ENCODE results near the gene KDM4C. TPM values are rescaled to one million over a fixed set of nuclear protein-coding genes. Genes with fewer than 3 reads are reported as not detected.

Gene KDM4C
- total RNA-seq, 1 experiment from 2014 or later, result 16.8 TPM

GRCh38 chr9:7081065-7081600 lies 323.4 kb downstream of the KDM4C start:
- ATAC-seq (no peak), DNase-seq (ENCODE audit: low read depth, low spot score) (no peak)
- no TSS peak for BruUV-seq (replicated peaks)
- no peak overlapping the region for H2AFZ ChIP-seq (ENCODE audit: low read depth, low read length, poor library complexity, severe bottlenecking)
- no peaks in the 10 kb centered on the region for H3K9me3 ChIP-seq (ENCODE audit: control insufficient read depth in 1 of 2, insufficient read depth in 1 of 2, low read depth in 1 of 2, low read length in 2 of 2)
- TF ChIP-seq POLR2AphosphoS5 (IDR thresholded peaks at IDR 0.05; ENCODE audit: low read depth, low read length), result no peak
- no peak for TF ChIP-seq JUND (IDR thresholded peaks at IDR 0.05)
- no peak for TF ChIP-seq EGR1 (IDR thresholded peaks at IDR 0.05; ENCODE audit: low read depth)
- no peaks in the 10 kb centered on the region for H4K20me1 ChIP-seq (ENCODE audit: insufficient read depth)
- H3K4me2 ChIP-seq (ENCODE audit: low read length), result no peak overlapping the region
- intact Hi-C loops (cut with micrococcal nuclease), result no loop called here
- H3K4me1 ChIP-seq (ENCODE audit: control insufficient read depth in 1 of 2, insufficient read depth in 2 of 2, low read length in 2 of 2), result no peaks in the 10 kb centered on the region
- no peaks in the 10 kb centered on the region; a peak in 1 of 4 replicates for H3K36me3 ChIP-seq (ENCODE audit: control insufficient read depth in 1 of 2, insufficient read depth in 2 of 2, low read length in 2 of 2)
- no peaks in the 10 kb centered on the region for H3K79me2 ChIP-seq (ENCODE audit: insufficient read depth, low read length)
- ChIA-PET CTCF (no interaction called here), POLR2A (no interaction called here), RAD21 (ENCODE audit: low non-redundant PET in 1 of 2, low total read pairs in 2 of 2, uncharacterized antibody in 2 of 2, unreplicated experiment in 2 of 2) (no interaction called here)
- no peaks in the 10 kb centered on the region for H3K9me2 ChIP-seq (ENCODE audit: insufficient read depth)
- no peak overlapping the region for H3K9ac ChIP-seq (ENCODE audit: low read length)
- H3K27ac ChIP-seq (ENCODE audit: low read depth, low read length), result no peak overlapping the region
- H3K4me3 ChIP-seq (replicated peaks in 1 of 2; ENCODE audit: low read depth in 1 of 2, low read length in 2 of 2), result no peak overlapping the region
- no peaks in the 10 kb centered on the region for H3K27me3 ChIP-seq (ENCODE audit: insufficient read depth, low read length)

GRCh38 chr9:7083192-7083591 lies 325.4 kb downstream of the KDM4C start:
- BruUV-seq (replicated peaks), result no TSS peak
- no peak overlapping the region for H3K27ac ChIP-seq (ENCODE audit: low read depth, low read length)
- no peaks in the 10 kb centered on the region for H3K9me2 ChIP-seq (ENCODE audit: insufficient read depth)
- H3K4me1 ChIP-seq (ENCODE audit: control insufficient read depth in 1 of 2, insufficient read depth in 2 of 2, low read length in 2 of 2), result no peaks in the 10 kb centered on the region
- no peak for ATAC-seq
- no peaks in the 10 kb centered on the region for H3K79me2 ChIP-seq (ENCODE audit: insufficient read depth, low read length)
- H3K36me3 ChIP-seq (ENCODE audit: control insufficient read depth in 1 of 2, insufficient read depth in 2 of 2, low read length in 2 of 2), result no peaks in the 10 kb centered on the region
- H3K9ac ChIP-seq (ENCODE audit: low read length), result no peak overlapping the region
- H3K27me3 ChIP-seq (ENCODE audit: insufficient read depth, low read length), result no peaks in the 10 kb centered on the region
- H3K4me2 ChIP-seq (ENCODE audit: low read length), result no peak overlapping the region
- CTCF ChIA-PET, result no interaction called here
- POLR2A ChIA-PET, result no interaction called here
- no peak overlapping the region for H3K4me3 ChIP-seq (replicated peaks in 1 of 2; ENCODE audit: low read depth in 1 of 2, low read length in 2 of 2)
- no peak overlapping the region for H2AFZ ChIP-seq (ENCODE audit: low read depth, low read length, poor library complexity, severe bottlenecking)
- intact Hi-C loops (cut with micrococcal nuclease), result no loop called here
- H4K20me1 ChIP-seq (ENCODE audit: insufficient read depth), result no peaks in the 10 kb centered on the region
- no peak for DNase-seq (ENCODE audit: low read depth, low spot score)
- no peaks in the 10 kb centered on the region for H3K9me3 ChIP-seq (ENCODE audit: control insufficient read depth in 1 of 2, insufficient read depth in 1 of 2, low read depth in 1 of 2, low read length in 2 of 2)
- RAD21 ChIA-PET (ENCODE audit: low non-redundant PET in 1 of 2, low total read pairs in 2 of 2, uncharacterized antibody in 2 of 2, unreplicated experiment in 2 of 2), result no interaction called here
- TF ChIP-seq ATF3 (IDR thresholded peaks at IDR 0.05), result no peak
- no peak for TF ChIP-seq TCF7L2 (IDR thresholded peaks at IDR 0.05; ENCODE audit: borderline replicate concordance, extremely low read depth, insufficient read depth, insufficient read length)
- no peak for TF ChIP-seq MAX (IDR thresholded peaks at IDR 0.05)
- TF ChIP-seq ZBTB33 (IDR thresholded peaks at IDR 0.05; ENCODE audit: extremely low read depth, insufficient replicate concordance, low read length), result no peak
- TF ChIP-seq EZH2 (IDR thresholded peaks at IDR 0.05), result no peak
- no peak for TF ChIP-seq ZFX (IDR thresholded peaks at IDR 0.05)
- TF ChIP-seq SP1 (IDR thresholded peaks at IDR 0.05; ENCODE audit: low read depth), result no peak
- no peak for TF ChIP-seq EZH2phosphoT487 (IDR thresholded peaks at IDR 0.05; ENCODE audit: borderline replicate concordance)
- TF ChIP-seq CEBPB (IDR thresholded peaks at IDR 0.05; ENCODE audit: low read depth), result no peak
- no peak for TF ChIP-seq EGR1 (IDR thresholded peaks at IDR 0.05; ENCODE audit: low read depth)
- no peak for TF ChIP-seq POLR2A (IDR thresholded peaks at IDR 0.05; ENCODE audit: borderline replicate concordance, extremely low read depth, insufficient read depth, insufficient read length)
- TF ChIP-seq REST (IDR thresholded peaks at IDR 0.05; ENCODE audit: low read depth), result no peak
- no peak for TF ChIP-seq RAD21 (IDR thresholded peaks at IDR 0.05; ENCODE audit: low read depth)
- TF ChIP-seq CBX3 (IDR thresholded peaks at IDR 0.05; ENCODE audit: low read depth), result no peak
- no peak for TF ChIP-seq ELF1 (IDR thresholded peaks at IDR 0.05; ENCODE audit: borderline replicate concordance, low read depth)
